H9 (cell line): ENCODE measurements around the gene ABCG1. TPM values are rescaled to one million over a fixed set of nuclear protein-coding genes. Genes with fewer than 3 reads are reported as not detected.

Experiments
- DNase-seq: peaks from one replicate; pipeline ENCODE4 v3.0.0-alpha.2; 2017
- H2AFZ ChIP-seq: one replicate; pipeline ENCODE4 v1.6.1; 2013; ENCODE audit warnings: mild to moderate bottlenecking, low read length, control low read depth, moderate library complexity
- H2AK5ac ChIP-seq: 2 replicates; pipeline ENCODE4 v1.6.1; 2013; ENCODE audit warnings: low read length, control low read depth, mixed read lengths; ENCODE audit not compliant: insufficient read length
- H2BK120ac ChIP-seq: one replicate; pipeline ENCODE4 v1.6.1; 2013; ENCODE audit warnings: low read depth, mild to moderate bottlenecking, low read length, control low read depth, inconsistent platforms; ENCODE audit not compliant: poor library complexity, severe bottlenecking
- H2BK12ac ChIP-seq: 2 replicates; pipeline ENCODE4 v1.6.1; 2013; ENCODE audit warnings: low read length, control low read depth, mixed read lengths, low read depth; ENCODE audit not compliant: insufficient read length
- H2BK15ac ChIP-seq: 2 replicates; pipeline ENCODE4 v1.6.1; 2013; ENCODE audit warnings: low read depth, low read length, control low read depth
- H2BK20ac ChIP-seq: one replicate; pipeline ENCODE4 v1.6.1; 2013; ENCODE audit warnings: low read depth, mild to moderate bottlenecking, low read length, control low read depth, inconsistent platforms; ENCODE audit not compliant: poor library complexity, severe bottlenecking
- H2BK5ac ChIP-seq: 2 replicates; pipeline ENCODE4 v1.6.1; 2013; ENCODE audit warnings: low read length, control low read depth, mixed read lengths; ENCODE audit not compliant: insufficient read length
- H3K14ac ChIP-seq: 2 replicates; pipeline ENCODE4 v1.6.1; 2013; ENCODE audit warnings: low read length, control low read depth; ENCODE audit not compliant: insufficient read depth
- H3K18ac ChIP-seq: 2 replicates; pipeline ENCODE4 v1.6.1; 2013; ENCODE audit warnings: low read depth, mild to moderate bottlenecking, mixed read lengths, low read length, control low read depth; ENCODE audit not compliant: insufficient read length
- H3K23ac ChIP-seq: 2 replicates; pipeline ENCODE4 v1.6.1; 2013; ENCODE audit warnings: low read length, control low read depth, mixed read lengths, low read depth; ENCODE audit not compliant: insufficient read length
- H3K23me2 ChIP-seq: 2 replicates; pipeline ENCODE4 v1.6.1; 2013; ENCODE audit warnings: low read depth, mild to moderate bottlenecking, mixed read lengths, low read length, control low read depth; ENCODE audit not compliant: insufficient read length, poor library complexity, severe bottlenecking
- H3K27ac ChIP-seq: 2 replicates; pipeline ENCODE4 v1.5.1; 2013; ENCODE audit warnings: low read length, control low read depth, mixed read lengths, low read depth; ENCODE audit not compliant: insufficient read length
- H3K27me3 ChIP-seq: 2 replicates; pipeline ENCODE4 v1.6.1; 2013; ENCODE audit warnings: low read length, control low read depth, inconsistent platforms; ENCODE audit not compliant: insufficient read depth
- H3K4ac ChIP-seq: 2 replicates; pipeline ENCODE4 v1.6.1; 2013; ENCODE audit warnings: low read depth, mild to moderate bottlenecking, control low read depth, inconsistent platforms, low read length, moderate library complexity
- H3K4me1 ChIP-seq: 2 replicates; pipeline ENCODE4 v1.6.1; 2013; ENCODE audit warnings: low read length, control low read depth, inconsistent platforms; ENCODE audit not compliant: insufficient read depth
- H3K4me2 ChIP-seq: 2 replicates; pipeline ENCODE4 v1.6.1; 2013; ENCODE audit warnings: low read length, control low read depth, mixed read lengths; ENCODE audit not compliant: insufficient read length, insufficient read depth
- H3K56ac ChIP-seq: 2 replicates; pipeline ENCODE4 v1.6.1; 2013; ENCODE audit warnings: low read depth, mild to moderate bottlenecking, mixed read lengths, low read length, control low read depth; ENCODE audit not compliant: insufficient read length
- H3K79me1 ChIP-seq: 2 replicates; pipeline ENCODE4 v1.6.1; 2013; ENCODE audit warnings: low read depth, mild to moderate bottlenecking, moderate library complexity, low read length, control low read depth, inconsistent platforms; ENCODE audit not compliant: insufficient read depth, poor library complexity, severe bottlenecking
- H3K79me2 ChIP-seq: 2 replicates; pipeline ENCODE4 v1.6.1; 2013; ENCODE audit warnings: low read length, control low read depth, inconsistent platforms; ENCODE audit not compliant: insufficient read depth
- H3K9ac ChIP-seq: 2 replicates; pipeline ENCODE4 v1.6.1; 2013; ENCODE audit warnings: low read length, control low read depth, mixed read lengths; ENCODE audit not compliant: insufficient read length; ENCODE audit errors: extremely low read depth
- H3K9me3 ChIP-seq: one replicate; pipeline ENCODE4 v1.6.1; 2013; ENCODE audit warnings: low read depth, low read length, inconsistent platforms; ENCODE audit not compliant: control insufficient read depth
- H3T11ph ChIP-seq: one replicate; pipeline ENCODE4 v1.6.1; 2013; ENCODE audit warnings: mild to moderate bottlenecking, low read length, control low read depth, inconsistent platforms
- H4K20me1 ChIP-seq: one replicate; pipeline ENCODE4 v1.6.1; 2013; ENCODE audit not compliant: control insufficient read depth, insufficient read length, insufficient read depth
- H4K5ac ChIP-seq: 2 replicates; pipeline ENCODE4 v1.6.1; 2013; ENCODE audit warnings: low read depth, mild to moderate bottlenecking, mixed read lengths, low read length, control low read depth; ENCODE audit not compliant: insufficient read length
- H4K8ac ChIP-seq: replicated peaks from 2 replicates; pipeline ENCODE4 v1.6.1; 2013; ENCODE audit warnings: low read length, control low read depth, mixed read lengths, low read depth; ENCODE audit not compliant: insufficient read length
- H4K91ac ChIP-seq: 2 replicates; pipeline ENCODE4 v1.6.1; 2013; ENCODE audit warnings: low read depth, mild to moderate bottlenecking, moderate library complexity, mixed read lengths, low read length, control low read depth; ENCODE audit not compliant: insufficient read length
- H3K27ac Mint-ChIP-seq, 3 experiments: 2 replicates in 2 of 3; 3 replicates in 1 of 3; pipeline ENCODE4 v1.8.0; 2020 to 2021; ENCODE audit warnings: mixed read lengths in 3 of 3, mild to moderate bottlenecking in 1 of 3, moderate library complexity in 1 of 3
- H3K27me3 Mint-ChIP-seq: 2 replicates; pipeline ENCODE4 v1.8.0; 2021; ENCODE audit warnings: low read depth, mild to moderate bottlenecking, moderate library complexity, mixed read lengths
- H3K36me3 Mint-ChIP-seq, 3 experiments: 2 replicates in 2 of 3; 3 replicates in 1 of 3; pipeline ENCODE4 v1.8.0; 2020 to 2021; ENCODE audit warnings: low read depth in 3 of 3, mixed read lengths in 3 of 3; ENCODE audit not compliant: insufficient read depth in 1 of 3
- H3K4me1 Mint-ChIP-seq, 2 experiments: 2 replicates each; pipeline ENCODE4 v1.8.0; 2020; ENCODE audit warnings: mixed read lengths in 2 of 2
- H3K4me3 Mint-ChIP-seq, 2 experiments: 2 replicates in 1 of 2; 3 replicates in 1 of 2; pipeline ENCODE4 v1.8.0; 2020 to 2021; ENCODE audit warnings: mild to moderate bottlenecking in 2 of 2, mixed read lengths in 2 of 2, moderate library complexity in 1 of 2
- H3K9me3 Mint-ChIP-seq, 2 experiments: 2 replicates in 1 of 2; 3 replicates in 1 of 2; pipeline ENCODE4 v1.8.0; 2020; ENCODE audit warnings: mild to moderate bottlenecking in 2 of 2, mixed read lengths in 2 of 2, moderate library complexity in 1 of 2
- CTCF ChIP-seq: fragments of 200-600 bp; sonication (generic); conservative IDR thresholded peaks from 3 replicates; pipeline ENCODE4 v1.8.0; 2021; ENCODE audit warnings: antibody characterized with exemption, mild to moderate bottlenecking
- WGBS: extraction: QIAGEN DNeasy Blood & Tissue Kit; methylation state at CpG from one replicate; pipeline ENCODE4 v1.1.7; 2013; ENCODE audit warnings: missing lambda C conversion rate, low lambda C conversion rate, mixed read lengths; ENCODE audit not compliant: insufficient read length; ENCODE audit errors: extremely low coverage; 5-methylcytosine and 5-hydroxymethylcytosine counted together
- total RNA-seq: library from RNA; stranded (reverse); gene quantifications from 2 replicates; pipeline ENCODE4 v1.2.1, GENCODE V29; 2021

ABCG1 gene
- total RNA-seq, 1 experiment from 2014 or later: 0.83 TPM

GRCh38 chr21:42190486-42190863 lies 28.5 kb upstream of the ABCG1 start:
- H4K5ac ChIP-seq: no peak overlapping the region
- Mint-ChIP-seq H3K9me3 (peaks cover 0 to 5% of the 10 kb centered on the region in 2 experiments; a peak in 1 of 5 replicates), H3K27ac (no peak overlapping the region), H3K4me1 (no peaks in the 10 kb centered on the region), H3K36me3 (no peaks in the 10 kb centered on the region), H3K27me3 (peaks cover 19% of the 10 kb centered on the region), H3K4me3 (no peak overlapping the region)
- H3K23me2 ChIP-seq: no peaks in the 10 kb centered on the region
- H3K9ac ChIP-seq: no peak overlapping the region
- H2BK15ac ChIP-seq: no peak overlapping the region
- no peak overlapping the region for H3K23ac ChIP-seq
- no peak overlapping the region for H3K27ac ChIP-seq
- WGBS: no CpG with 5 or more reads among the region's 8 CpGs
- H3K56ac ChIP-seq: no peak overlapping the region
- no peaks in the 10 kb centered on the region for H3K4me1 ChIP-seq
- H2BK20ac ChIP-seq: no peak overlapping the region
- H3K4ac ChIP-seq: no peak overlapping the region
- no peak overlapping the region for H3K4me2 ChIP-seq
- H3K79me2 ChIP-seq: no peaks in the 10 kb centered on the region
- no peak overlapping the region for H2AFZ ChIP-seq
- no peak for DNase-seq
- no peaks in the 10 kb centered on the region for H3K27me3 ChIP-seq
- no peak overlapping the region for H3K18ac ChIP-seq
- TF ChIP-seq CTCF: no peak
- H4K91ac ChIP-seq: no peak overlapping the region
- no peak overlapping the region for H4K8ac ChIP-seq
- no peaks in the 10 kb centered on the region for H3K9me3 ChIP-seq
- no peak overlapping the region for H2AK5ac ChIP-seq
- H2BK5ac ChIP-seq: no peak overlapping the region
- H2BK120ac ChIP-seq: no peak overlapping the region
- no peaks in the 10 kb centered on the region for H3K79me1 ChIP-seq
- no peaks in the 10 kb centered on the region for H4K20me1 ChIP-seq
- H2BK12ac ChIP-seq: no peak overlapping the region
- H3K14ac ChIP-seq: no peak overlapping the region
- H3T11ph ChIP-seq: no peak overlapping the region
